Mesenchymal stem cell (in vitro differentiated cells and primary cell): ENCODE data around the gene POLD3.

Source experiments
- DNase-seq: peaks from one replicate; pipeline ENCODE4 v3.0.0-alpha.2; 2013
- H2AFZ ChIP-seq: one replicate; pipeline ENCODE4 v1.6.1; 2013; ENCODE audit warnings: low read depth, mild to moderate bottlenecking, control low read depth, inconsistent platforms, low read length, moderate library complexity
- H2AK5ac ChIP-seq: 2 replicates; pipeline ENCODE4 v1.6.1; 2013; ENCODE audit warnings: low read length, moderate library complexity, mild to moderate bottlenecking, inconsistent platforms; ENCODE audit not compliant: severe bottlenecking
- H2BK120ac ChIP-seq: one replicate; pipeline ENCODE4 v1.6.1; 2013; ENCODE audit warnings: low read depth, mild to moderate bottlenecking, inconsistent platforms, low read length, moderate library complexity
- H2BK12ac ChIP-seq, 2 experiments: one replicate each; pipeline ENCODE4 v1.6.1; 2013; ENCODE audit warnings: inconsistent platforms in 2 of 2, low read length in 2 of 2, mild to moderate bottlenecking in 2 of 2, moderate library complexity in 2 of 2, control low read depth in 1 of 2
- H2BK15ac ChIP-seq: one replicate; pipeline ENCODE4 v1.6.1; 2013; ENCODE audit warnings: mild to moderate bottlenecking, low read depth, inconsistent platforms; ENCODE audit not compliant: poor library complexity, severe bottlenecking
- H2BK5ac ChIP-seq: 2 replicates; pipeline ENCODE4 v1.6.1; 2013; ENCODE audit warnings: low read depth, mild to moderate bottlenecking, low read length, control low read depth, inconsistent platforms; ENCODE audit not compliant: poor library complexity, severe bottlenecking
- H3K14ac ChIP-seq, 2 experiments: one replicate each; pipeline ENCODE4 v1.6.1; 2013; ENCODE audit warnings: inconsistent platforms in 2 of 2, low read length in 2 of 2, control low read depth in 1 of 2, mild to moderate bottlenecking in 1 of 2, moderate library complexity in 1 of 2
- H3K18ac ChIP-seq, 2 experiments: one replicate each; pipeline ENCODE4 v1.6.1; 2013; ENCODE audit warnings: inconsistent platforms in 2 of 2, low read length in 2 of 2, control low read depth in 1 of 2, low read depth in 1 of 2, mild to moderate bottlenecking in 1 of 2
- H3K23ac ChIP-seq, 2 experiments: one replicate each; pipeline ENCODE4 v1.6.1; 2013; ENCODE audit warnings: inconsistent platforms in 2 of 2, low read length in 2 of 2, mild to moderate bottlenecking in 2 of 2, moderate library complexity in 2 of 2, control low read depth in 1 of 2
- H3K27ac ChIP-seq: 2 replicates; pipeline ENCODE4 v1.5.1; 2013; ENCODE audit warnings: mild to moderate bottlenecking, moderate library complexity, low read length, control low read depth, inconsistent platforms; ENCODE audit not compliant: poor library complexity, severe bottlenecking
- H3K27me3 ChIP-seq, 2 experiments: 2 replicates each; pipeline versions ENCODE4 v1.6.1 to v1.7.0; 2013; ENCODE audit warnings: low read length in 2 of 2, mild to moderate bottlenecking in 2 of 2, moderate library complexity in 2 of 2, control low read depth in 1 of 2, inconsistent platforms in 1 of 2; ENCODE audit not compliant: control insufficient read depth in 1 of 2, insufficient read depth in 1 of 2
- H3K36me3 ChIP-seq, 2 experiments: 2 replicates each; pipeline versions ENCODE4 v1.6.1 to v1.7.0; 2013; ENCODE audit warnings: low read length in 2 of 2, control low read depth in 1 of 2, inconsistent platforms in 1 of 2, low read depth in 1 of 2, mild to moderate bottlenecking in 1 of 2; ENCODE audit not compliant: insufficient read depth in 2 of 2, control insufficient read depth in 1 of 2
- H3K4ac ChIP-seq, 2 experiments: one replicate each; pipeline ENCODE4 v1.6.1; 2013; ENCODE audit warnings: inconsistent platforms in 2 of 2, low read length in 2 of 2, mild to moderate bottlenecking in 2 of 2, moderate library complexity in 2 of 2, control low read depth in 1 of 2, low read depth in 1 of 2
- H3K4me1 ChIP-seq: 2 replicates; pipeline ENCODE4 v1.6.1; 2013; ENCODE audit warnings: low read depth, low read length, control low read depth; ENCODE audit not compliant: control insufficient read depth, insufficient read depth
- H3K4me2 ChIP-seq: 2 replicates; pipeline ENCODE4 v1.6.1; 2013; ENCODE audit warnings: low read length, mild to moderate bottlenecking, inconsistent platforms; ENCODE audit not compliant: poor library complexity, severe bottlenecking
- H3K4me3 ChIP-seq, 2 experiments: 2 replicates each; pipeline versions ENCODE4 v1.5.1 to v1.7.0; 2013; ENCODE audit warnings: low read length in 2 of 2, mild to moderate bottlenecking in 2 of 2, control low read depth in 1 of 2, low read depth in 1 of 2; ENCODE audit not compliant: insufficient read depth in 1 of 2
- H3K79me1 ChIP-seq: replicated peaks from 2 replicates; pipeline ENCODE4 v1.6.1; 2013; ENCODE audit warnings: mild to moderate bottlenecking, control low read depth, low read length, inconsistent platforms; ENCODE audit not compliant: poor library complexity, severe bottlenecking
- H3K9ac ChIP-seq: 2 replicates; pipeline ENCODE4 v1.7.0; 2013; ENCODE audit warnings: mild to moderate bottlenecking, low read length, moderate library complexity
- H3K9me3 ChIP-seq: 2 replicates; pipeline ENCODE4 v1.7.0; 2013; ENCODE audit warnings: mild to moderate bottlenecking, low read length; ENCODE audit not compliant: control insufficient read depth
- H4K8ac ChIP-seq: one replicate; pipeline ENCODE4 v1.6.1; 2013; ENCODE audit warnings: inconsistent platforms, mild to moderate bottlenecking, low read length, moderate library complexity
- H4K91ac ChIP-seq: one replicate; pipeline ENCODE4 v1.6.1; 2013; ENCODE audit warnings: mild to moderate bottlenecking, low read length, inconsistent platforms
- WGBS: methylation state at CpG from one replicate; pipeline ENCODE4 v1.1.7; 2013; ENCODE audit warnings: mixed read lengths; 5-methylcytosine and 5-hydroxymethylcytosine counted together

The POLD3 gene

DNA sequence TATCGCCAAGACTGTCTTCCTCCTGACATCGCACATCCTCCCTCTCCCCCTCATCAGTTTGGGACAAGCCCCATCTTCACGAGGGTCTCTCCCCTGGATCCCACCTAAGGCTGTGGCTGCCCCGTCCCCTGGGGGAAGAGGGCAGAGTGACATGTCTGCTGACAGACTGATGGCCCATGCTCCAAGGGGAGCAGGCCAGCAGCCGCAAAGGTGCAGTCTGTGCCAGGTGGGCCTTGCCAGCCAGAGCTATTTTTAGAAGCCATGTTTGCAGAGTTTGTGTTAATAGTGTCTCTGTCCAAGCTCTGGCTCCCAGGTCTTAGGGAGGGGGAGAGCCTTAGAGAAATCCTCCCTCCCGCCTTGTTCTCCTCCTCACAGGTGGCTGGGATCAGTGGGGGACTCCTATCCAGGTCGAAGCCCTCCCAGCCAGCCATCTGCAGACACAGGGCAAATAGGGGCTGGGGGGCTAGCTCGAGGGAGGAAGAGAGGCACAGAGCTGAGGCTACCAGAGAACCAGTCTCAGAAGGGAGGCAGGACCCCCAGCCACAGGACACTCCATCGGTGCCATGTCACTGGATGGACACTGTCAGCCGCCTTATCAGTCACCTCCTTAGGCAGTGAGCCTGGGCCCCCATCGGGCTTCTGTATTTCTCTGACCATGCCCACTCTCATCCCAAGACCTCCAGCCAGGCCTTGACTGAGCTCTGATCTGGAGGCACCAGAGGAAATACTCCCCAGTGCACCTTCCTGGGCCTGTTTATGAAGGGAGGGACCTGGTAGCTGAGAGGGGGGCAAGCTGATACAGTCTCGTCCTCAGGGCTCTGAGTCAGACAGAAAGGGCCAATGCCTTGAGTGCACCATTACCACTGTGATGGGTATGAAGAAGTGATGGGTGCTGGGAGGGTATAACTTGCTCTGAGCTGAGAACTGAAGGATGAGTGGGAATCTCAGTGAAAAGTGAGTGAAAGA lies 89.6 kb downstream of the POLD3 start:
- no peak overlapping the region for H3K4me2 ChIP-seq
- H2AFZ ChIP-seq, result no peak overlapping the region
- no peak overlapping the region for H2BK15ac ChIP-seq
- H3K4me1 ChIP-seq, result peaks cover 9% of the 10 kb centered on the region
- H2BK120ac ChIP-seq, result no peak overlapping the region
- H2BK5ac ChIP-seq, result no peak overlapping the region
- no peak overlapping the region for H2AK5ac ChIP-seq
- no peak overlapping the region for H2BK12ac ChIP-seq
- WGBS, result 92% methylated on average over 11 of the region's 12 CpGs
- H3K9ac ChIP-seq, result no peak overlapping the region
- no peaks in the 10 kb centered on the region for H3K9me3 ChIP-seq
- H3K14ac ChIP-seq, result no peak overlapping the region
- no peak overlapping the region for H3K23ac ChIP-seq
- no peak overlapping the region for H4K8ac ChIP-seq
- H3K79me1 ChIP-seq, result no peaks in the 10 kb centered on the region
- H3K27ac ChIP-seq, result no peak overlapping the region
- H3K18ac ChIP-seq, result no peak overlapping the region
- H3K36me3 ChIP-seq, result no peaks in the 10 kb centered on the region
- H3K27me3 ChIP-seq, result peaks cover 0 to 5% of the 10 kb centered on the region in 2 experiments
- no peak overlapping the region for H3K4me3 ChIP-seq
- H3K4ac ChIP-seq, result no peak overlapping the region
- peak overlapping the region; percentile 5 for H4K91ac ChIP-seq
- no peak for DNase-seq

GRCh38 chr11:74682731-74683278 lies 90.4 kb downstream of the POLD3 start:
- H3K27ac ChIP-seq, result no peak overlapping the region

DNA sequence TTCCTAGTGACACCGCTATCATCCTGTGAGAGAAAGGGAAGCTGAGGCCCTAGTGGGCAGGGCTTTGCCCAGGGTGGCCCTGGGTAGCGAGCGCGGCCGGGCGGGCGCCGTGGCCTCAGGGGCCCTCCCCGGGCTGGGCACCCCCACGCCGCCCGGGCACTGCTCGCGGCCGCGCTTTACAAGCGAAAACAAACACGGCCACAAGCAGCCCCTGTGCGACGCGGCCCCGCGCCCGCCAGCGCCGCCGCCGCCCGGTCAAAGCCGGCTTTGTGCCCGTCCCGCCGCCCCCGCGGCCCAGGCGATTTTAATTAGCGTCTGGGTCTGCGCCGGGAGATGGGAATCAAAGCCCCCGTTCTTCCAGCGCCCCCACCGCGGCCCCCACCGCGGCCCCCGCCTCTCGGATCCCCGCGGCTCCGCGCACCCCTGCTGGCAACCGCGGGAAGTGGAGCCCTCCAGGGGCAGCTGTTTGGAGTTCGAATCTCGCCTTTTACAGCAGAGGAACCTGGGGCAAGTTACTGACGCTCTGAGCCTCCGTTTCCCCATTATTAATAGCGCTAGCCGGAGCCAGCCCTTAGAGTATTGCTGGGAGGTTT lies 91.0 kb downstream of the POLD3 start:
- Histone ChIP-seq H3K27me3 (peaks cover 0 to 5% of the 10 kb centered on the region in 2 experiments), H2BK15ac (no peak overlapping the region), H3K14ac (no peak overlapping the region), H3K79me1 (no peaks in the 10 kb centered on the region), H3K4ac (no peak overlapping the region), H3K36me3 (no peaks in the 10 kb centered on the region), H3K4me1 (peaks cover 9% of the 10 kb centered on the region), H2AFZ (no peak overlapping the region), H2AK5ac (no peak overlapping the region), H3K4me3 (peak overlapping the region; percentile 56 to 58), H2BK120ac (peak overlapping the region; percentile 34), H3K23ac (no peak overlapping the region), H3K9ac (peak overlapping the region; percentile 80), H3K4me2 (peak overlapping the region; percentile 61), H4K91ac (peak overlapping the region; percentile 55), H3K18ac (peak overlapping the region in 1 of 2 experiments; percentile 48), H3K9me3 (no peaks in the 10 kb centered on the region), H2BK12ac (no peak overlapping the region), H2BK5ac (no peak overlapping the region), H3K27ac (no peak overlapping the region), H4K8ac (peak overlapping the region; percentile 81)
- DNase-seq, result no peak
- 9% methylated on average over 59 of the region's 59 CpGs for WGBS

More at GRCh38 chr11:74682731-74683278, 90.4 kb downstream of the POLD3 start:
- H2AFZ ChIP-seq, result no peak overlapping the region
- H3K4ac ChIP-seq, result no peak overlapping the region
- H3K23ac ChIP-seq, result no peak overlapping the region
- no peaks in the 10 kb centered on the region for H3K9me3 ChIP-seq
- H3K79me1 ChIP-seq, result no peaks in the 10 kb centered on the region
- H3K27me3 ChIP-seq, result peaks cover 0 to 5% of the 10 kb centered on the region in 2 experiments
- no peak overlapping the region for H3K14ac ChIP-seq
- no peak overlapping the region for H2BK120ac ChIP-seq
- peak overlapping the region in 1 of 2 experiments; percentile 58 for H3K4me3 ChIP-seq
- H3K36me3 ChIP-seq, result no peaks in the 10 kb centered on the region
- H2BK15ac ChIP-seq, result no peak overlapping the region
- no peak overlapping the region for H4K91ac ChIP-seq
- DNase-seq, result no peak
- no peak overlapping the region for H2AK5ac ChIP-seq
- H2BK12ac ChIP-seq, result no peak overlapping the region
- H3K18ac ChIP-seq, result no peak overlapping the region
- 88% methylated on average over 14 of the region's 14 CpGs for WGBS
- peak overlapping the region; percentile 61 for H3K4me2 ChIP-seq
- H2BK5ac ChIP-seq, result no peak overlapping the region
- peak overlapping the region; percentile 80 for H3K9ac ChIP-seq
- peaks cover 9% of the 10 kb centered on the region for H3K4me1 ChIP-seq
- peak overlapping the region; percentile 81 for H4K8ac ChIP-seq

GRCh38 chr11:74683941-74684481 lies 91.6 kb downstream of the POLD3 start:
- Histone ChIP-seq H4K91ac (no peak overlapping the region), H2BK120ac (no peak overlapping the region), H2BK15ac (no peak overlapping the region), H3K36me3 (no peaks in the 10 kb centered on the region), H3K23ac (no peak overlapping the region), H3K4me3 (peak overlapping the region in 1 of 2 experiments; percentile 58), H3K14ac (no peak overlapping the region), H3K4me1 (peaks cover 9% of the 10 kb centered on the region), H3K4ac (no peak overlapping the region), H3K9me3 (no peaks in the 10 kb centered on the region), H3K27me3 (peaks cover 0 to 5% of the 10 kb centered on the region in 2 experiments), H2BK5ac (no peak overlapping the region), H2BK12ac (no peak overlapping the region), H3K4me2 (peak overlapping the region; percentile 61), H2AK5ac (no peak overlapping the region), H3K27ac (no peak overlapping the region), H3K18ac (no peak overlapping the region), H2AFZ (no peak overlapping the region), H3K79me1 (no peaks in the 10 kb centered on the region), H4K8ac (no peak overlapping the region), H3K9ac (peak overlapping the region; percentile 80)
- 84% methylated on average over 12 of the region's 12 CpGs for WGBS
- no peak for DNase-seq
